GM18511 (cell line): ENCODE data around the gene SETBP1.
A peak's percentile ranks its signal among the peaks of the same experiment; 100 is the strongest.

Experiments used
- ATAC-seq: cut with Tn5 transposase; IDR thresholded peaks from one replicate; pipeline ENCODE4 v1.9.1; 2021; ENCODE audit warnings: mild to moderate bottlenecking, moderate library complexity; ENCODE audit not compliant: unreplicated experiment

Gene SETBP1

DNA sequence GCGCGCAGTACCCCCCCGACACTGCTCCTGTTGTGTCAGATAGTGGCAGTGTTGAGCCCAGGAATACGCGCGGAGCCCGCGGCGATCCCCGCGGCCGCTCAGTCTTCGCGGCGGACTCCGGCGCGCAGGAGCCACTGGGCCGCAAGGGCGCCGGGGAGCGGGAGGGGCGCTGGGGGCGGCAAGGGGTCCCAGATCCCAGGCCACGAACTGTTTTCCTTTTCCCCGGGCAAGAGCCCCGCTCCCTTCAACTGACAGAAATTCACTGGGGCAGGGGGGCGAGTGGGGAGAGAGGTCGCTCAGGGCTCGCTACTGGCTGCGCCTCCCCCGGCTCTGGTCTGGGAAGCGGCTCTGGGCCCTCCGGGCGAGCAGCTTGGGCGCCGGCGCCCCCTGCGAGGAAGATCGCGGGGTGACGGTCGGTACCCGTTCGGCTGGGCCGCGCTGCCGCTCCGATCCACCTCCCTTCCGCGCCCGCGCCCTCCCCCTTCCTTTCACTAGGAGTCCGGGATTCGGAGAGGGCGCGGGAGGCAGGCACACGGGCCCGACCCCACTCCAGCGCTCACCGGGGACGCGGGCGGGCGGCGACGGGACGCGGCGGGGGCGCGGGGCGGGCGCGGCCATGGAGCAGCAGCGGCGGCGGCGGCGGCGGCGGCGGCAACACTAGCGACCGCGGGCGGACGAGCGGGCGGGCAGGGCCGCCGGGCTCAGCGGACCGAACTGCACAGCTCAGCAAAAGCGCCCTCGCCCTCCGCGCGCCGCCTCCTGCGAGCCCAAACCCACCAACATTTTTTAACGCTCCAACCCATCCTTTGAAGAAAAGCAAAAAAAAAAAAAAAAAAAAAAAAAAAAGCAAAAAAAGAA, 1.4 kb upstream of the SETBP1 start:
- ATAC-seq, result peak; percentile 90

DNA sequence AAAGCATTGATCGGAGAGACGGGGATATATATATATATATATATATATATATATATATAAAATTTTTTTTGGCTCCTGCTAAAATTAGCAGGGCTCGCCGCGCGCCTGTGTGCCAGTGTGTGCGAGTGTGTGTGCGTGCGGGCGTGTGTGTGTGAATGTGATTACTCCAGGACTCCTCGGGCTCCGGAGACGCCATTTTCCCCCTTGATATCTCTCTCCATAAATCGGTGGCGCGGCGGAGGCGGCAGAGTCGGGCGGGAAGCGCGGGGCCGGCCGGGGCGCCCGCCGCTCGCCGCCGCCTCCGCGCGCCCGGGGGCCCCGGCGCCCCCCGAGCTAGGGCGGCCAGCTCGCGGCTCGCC, 795 bp upstream of the SETBP1 start:
- ATAC-seq, result peak; percentile 20

DNA sequence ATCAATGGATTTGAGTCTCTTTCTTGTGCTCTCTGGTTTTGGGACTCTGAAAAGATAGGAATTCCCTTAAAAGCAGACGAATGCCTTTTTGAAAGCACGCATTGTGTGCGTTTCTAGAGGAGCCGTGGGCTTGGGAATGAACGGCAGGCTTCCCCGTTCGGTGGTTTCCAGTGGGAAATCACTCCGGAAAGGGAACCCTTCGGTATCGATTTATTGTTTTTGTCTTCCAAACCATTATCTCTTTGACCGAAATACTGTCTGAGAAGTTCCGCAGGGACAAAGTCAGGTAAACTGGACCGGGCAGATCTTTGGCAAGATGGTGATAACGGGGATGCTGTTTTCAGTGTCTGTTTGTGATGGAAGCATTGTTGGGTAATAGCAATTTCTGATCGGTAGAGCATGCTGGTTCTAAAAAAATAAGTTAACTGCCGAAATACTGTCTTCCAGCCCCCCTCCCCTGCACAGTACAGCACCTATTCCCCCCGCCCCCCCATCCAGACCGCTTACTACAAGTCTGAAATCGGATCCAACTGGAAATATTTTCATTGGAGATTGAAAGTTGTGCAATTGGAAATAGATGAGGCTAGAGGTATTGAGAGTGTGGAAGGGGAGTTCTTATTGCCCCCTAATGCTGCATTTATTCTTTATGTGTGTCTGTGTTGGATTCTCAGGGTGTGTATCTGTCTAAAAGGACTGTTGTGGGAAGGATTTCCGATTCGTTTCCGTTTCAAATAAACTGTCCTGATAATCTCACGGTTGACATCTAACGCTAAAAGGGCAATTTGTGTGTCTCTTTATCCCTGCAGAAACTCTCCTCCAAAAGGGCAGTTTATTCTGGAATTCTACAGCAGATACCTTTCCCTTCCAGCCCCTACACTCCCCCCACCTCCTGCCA, 635 bp downstream of the SETBP1 start:
- no peak for ATAC-seq

DNA sequence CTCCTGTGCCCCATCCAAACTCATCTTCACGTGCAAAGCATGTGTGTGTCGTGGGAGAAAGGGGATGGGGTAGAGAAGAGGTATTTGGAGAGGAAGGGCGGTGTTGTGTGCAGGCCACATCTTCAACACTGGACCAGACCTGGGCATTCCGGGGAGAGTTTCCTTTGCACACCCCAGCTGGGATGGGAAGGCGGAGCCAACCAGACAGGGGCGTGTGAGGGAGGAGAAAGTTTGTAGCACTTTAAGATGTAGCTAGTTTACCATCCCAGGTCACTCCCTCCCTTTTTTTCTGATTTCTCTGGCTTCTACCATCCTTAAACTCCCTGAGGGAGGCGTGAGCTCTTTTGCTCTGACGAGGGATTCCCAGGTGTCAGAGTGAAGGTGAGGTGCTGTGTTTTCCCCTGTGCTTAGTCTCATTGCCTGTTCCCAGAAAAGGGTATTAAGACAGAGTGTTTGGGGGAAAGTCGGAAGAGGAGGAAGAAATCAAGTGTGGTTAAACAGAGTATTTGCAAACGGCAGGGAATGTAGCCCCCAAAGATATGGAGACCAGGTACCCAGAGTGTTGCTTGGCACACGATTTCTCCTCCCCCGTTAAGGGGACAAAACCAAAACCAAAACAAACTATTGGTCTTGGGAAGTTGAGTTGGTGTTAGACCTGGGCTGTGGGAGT, 1.6 kb downstream of the SETBP1 start:
- ATAC-seq, result no peak

DNA sequence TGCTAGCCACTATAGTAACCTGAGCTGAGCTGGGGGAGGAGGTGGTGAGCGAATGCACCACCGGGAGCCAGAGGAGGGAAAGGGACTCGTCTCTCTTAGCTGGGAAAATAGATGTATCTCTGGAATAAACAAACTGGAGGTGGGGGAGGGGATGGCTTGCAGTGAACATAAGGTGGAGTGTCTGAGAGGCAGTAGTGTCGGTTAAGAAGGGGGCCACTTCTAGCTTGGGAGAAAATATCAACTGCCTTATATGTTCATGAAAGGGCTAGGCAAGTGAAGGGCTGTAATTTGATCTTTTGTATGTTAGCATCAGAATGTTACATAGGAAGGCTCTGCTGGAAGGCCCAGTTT, 2.2 kb downstream of the SETBP1 start:
- no peak for ATAC-seq

DNA sequence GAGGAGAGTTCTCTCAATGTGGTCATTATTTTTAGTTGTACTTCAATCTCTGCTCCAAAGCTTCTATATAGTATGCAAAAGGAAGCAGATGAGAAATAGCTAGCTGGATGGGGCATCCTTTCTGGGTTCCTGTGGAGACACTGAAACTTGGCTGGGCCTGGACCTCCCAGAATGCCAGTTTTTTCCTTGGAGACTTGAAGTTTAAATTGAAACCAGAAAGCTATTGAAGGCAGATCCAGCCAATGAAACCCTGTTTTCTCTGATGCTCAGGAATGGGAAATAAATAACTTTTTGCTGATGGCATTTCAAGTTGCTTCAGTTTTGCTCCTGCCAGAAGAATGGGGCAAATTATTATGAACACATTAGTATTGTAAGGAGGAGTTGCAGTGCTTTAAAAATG, 2.9 kb downstream of the SETBP1 start:
- no peak for ATAC-seq

DNA sequence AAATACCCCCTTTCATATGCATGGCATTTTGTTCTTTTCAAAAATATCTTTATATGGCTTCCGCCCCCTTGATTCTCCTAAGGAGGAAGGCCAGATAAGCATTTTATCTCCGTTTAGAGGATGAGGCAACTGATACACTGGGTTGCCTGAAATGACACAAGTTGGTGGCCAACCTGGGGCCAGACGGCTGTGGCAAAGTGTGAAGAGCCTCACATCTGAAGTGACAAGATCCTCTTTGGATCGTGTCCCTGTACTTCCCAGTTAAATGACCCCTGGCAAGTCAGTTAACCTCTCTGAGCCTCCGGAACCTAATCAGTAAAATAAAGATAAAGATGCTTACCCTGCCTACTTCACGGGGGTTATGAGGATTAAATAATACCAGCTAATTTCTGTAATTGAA, 4.6 kb downstream of the SETBP1 start:
- ATAC-seq, result no peak

DNA sequence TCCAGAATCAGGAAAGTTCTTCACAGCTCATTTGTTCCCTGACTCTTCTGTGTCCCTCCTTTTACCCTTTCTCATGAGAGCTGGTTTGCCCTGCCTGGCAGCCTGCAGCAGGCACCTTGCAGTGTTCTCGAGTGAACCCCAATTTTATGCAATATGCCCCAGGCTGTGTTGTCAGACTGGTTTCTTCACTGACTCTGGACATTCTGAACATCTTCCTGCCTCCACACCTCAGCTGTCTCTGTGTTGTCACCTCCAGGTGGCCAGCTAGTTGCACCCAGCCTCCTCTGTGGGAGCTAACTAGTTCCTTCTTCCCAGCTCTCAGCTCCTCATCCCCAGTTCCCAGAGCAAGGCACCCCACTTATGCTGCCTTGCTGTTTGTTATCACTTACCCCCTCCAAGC, 5.5 kb downstream of the SETBP1 start:
- ATAC-seq, result no peak

DNA sequence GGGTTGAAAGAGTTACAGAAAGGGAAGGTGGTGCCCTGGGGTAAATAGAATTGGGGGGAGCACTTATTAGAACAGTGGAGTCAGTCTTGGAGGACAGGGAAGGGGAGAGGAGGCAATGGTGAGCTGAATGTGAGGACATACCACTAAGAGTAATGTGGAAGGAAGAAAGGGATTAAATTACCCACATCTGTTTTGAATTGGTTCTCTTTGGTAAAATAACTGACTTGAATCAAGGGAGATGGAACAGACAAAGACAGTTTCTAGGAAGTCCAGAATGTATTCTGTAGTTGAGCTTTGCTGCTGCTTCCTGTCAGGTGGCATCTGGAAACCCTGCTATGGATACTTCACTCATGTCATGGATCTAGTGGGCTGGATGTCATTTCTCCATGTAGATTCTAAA, 6.7 kb downstream of the SETBP1 start:
- no peak for ATAC-seq

DNA sequence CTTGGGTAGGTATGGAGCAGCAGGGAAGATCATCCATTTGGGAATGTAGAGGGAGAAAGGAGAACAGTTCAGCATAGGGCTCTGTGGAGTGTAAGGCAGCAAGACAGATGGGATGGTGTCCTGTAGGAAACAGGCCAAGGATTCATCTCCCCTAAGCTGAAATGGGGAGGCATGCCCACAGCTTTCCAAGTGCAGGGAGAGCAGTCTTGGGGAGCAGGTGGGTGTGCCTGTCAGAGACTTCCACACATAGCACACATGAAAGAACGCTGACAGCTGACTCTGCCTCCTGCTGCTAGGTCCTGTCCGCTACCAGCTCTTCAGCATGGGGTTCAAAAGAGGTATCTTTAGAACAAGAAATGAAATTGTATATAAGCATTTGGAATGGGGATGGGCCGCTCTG, 9.0 kb downstream of the SETBP1 start:
- ATAC-seq, result no peak

DNA sequence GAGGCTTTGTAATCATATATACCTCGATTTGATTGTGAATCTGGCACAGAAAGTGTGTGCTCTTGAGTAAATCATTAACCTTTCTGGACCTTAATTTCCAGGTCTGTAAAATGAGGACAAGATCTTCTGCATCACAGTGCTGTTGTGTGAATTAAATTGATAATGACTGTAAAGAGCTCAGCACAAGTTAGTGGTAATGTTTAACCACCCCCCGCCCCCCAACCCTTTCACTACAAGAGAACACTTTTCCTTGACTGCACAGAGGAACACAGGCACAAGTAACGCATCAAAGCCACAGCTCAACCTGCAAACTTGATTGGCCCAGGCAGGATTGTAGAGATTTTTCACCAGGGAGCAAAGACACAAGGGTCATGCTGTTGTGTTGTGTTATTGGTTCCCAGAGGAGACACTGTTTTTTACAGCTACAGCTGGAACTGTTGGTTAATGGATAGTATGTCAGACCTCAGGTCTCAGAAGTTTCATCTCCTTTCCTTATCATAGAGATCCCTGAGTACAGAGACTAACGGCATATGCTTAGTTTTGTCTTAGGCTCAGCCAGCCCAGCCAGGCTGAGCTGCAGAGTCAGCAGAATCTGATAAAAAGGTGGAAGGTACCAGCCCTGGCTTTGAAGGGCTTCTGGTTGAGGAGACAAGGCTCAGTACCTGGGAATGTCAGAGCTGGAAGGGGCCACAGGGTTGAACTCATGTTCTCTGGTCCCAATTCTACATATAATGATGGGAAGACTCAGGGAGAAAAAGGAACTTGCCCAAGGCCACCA, 10.6 kb downstream of the SETBP1 start:
- no peak for ATAC-seq

DNA sequence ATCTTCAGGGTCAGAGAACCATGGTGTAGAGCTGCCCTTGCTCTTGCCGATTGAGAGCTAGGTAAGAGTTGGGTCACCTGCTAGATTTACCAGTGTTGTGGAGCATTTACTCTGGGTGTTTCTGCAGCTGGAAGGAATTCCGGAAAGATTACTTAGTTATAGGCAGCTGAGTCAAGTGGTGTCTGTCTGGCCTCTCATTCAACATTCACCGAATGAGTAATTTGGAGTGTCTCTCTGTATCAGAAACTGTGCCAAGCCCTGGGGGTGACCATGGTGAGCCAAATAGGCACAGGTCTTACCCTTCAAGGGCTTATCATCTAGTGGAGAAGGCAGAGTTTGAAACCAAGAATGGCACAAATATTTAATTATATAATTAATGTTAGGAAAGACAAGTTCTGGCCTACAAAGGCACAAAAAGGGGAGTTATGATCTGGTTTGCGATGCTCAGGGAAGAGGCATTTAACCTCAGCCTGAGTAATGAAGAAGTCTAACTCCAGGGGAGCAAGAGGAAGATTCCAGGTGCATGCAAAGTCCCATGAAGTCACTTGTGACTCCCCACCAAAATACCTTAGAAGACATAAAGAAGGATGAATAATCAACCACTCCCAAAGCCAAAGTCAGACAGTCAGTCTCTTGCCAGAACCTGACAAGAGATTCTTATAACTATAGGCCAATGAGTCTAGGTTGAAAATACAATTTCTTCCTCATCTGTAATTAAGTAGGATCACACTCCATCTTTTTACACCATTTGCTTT, 12.5 kb downstream of the SETBP1 start:
- no peak for ATAC-seq

DNA sequence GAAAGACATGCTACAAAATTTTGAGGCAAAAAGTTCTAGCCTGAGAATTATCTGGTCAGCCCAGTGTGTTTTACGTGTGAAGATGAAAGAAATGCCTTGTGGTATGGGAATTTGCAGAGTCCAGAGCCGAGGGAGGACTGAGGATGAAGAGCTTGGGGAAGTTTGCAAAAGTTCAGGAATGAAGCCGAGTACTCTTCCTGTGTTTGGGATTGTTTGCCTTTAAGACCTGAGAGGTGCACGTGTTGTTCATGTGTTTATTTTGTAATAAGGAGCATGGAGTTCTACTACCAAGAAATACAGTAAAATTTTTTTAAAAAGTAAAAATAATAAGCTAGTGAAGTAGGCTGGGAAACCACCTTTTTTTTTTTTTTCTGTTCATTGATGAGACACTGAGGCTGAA, 14.8 kb downstream of the SETBP1 start:
- no peak for ATAC-seq

DNA sequence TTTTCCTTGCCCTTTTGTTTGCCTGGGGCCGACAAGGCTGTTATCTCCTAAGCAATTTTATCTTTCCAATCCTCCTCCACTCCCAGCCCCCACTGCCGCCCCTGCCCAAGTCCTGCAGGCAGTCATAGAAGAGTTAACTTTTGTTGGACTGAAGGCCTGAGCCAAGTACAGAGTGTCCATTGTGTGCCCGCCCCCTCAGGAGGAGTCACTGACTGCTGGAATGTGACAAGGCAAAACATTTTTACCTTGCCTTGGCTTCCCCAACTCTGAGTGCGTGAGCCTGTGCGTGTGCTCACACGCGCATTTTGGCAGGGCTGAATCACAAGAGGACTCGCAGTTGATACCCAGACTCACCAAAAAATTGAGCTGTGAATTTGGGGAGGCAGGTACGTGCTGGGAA, 16.2 kb downstream of the SETBP1 start:
- no peak for ATAC-seq

DNA sequence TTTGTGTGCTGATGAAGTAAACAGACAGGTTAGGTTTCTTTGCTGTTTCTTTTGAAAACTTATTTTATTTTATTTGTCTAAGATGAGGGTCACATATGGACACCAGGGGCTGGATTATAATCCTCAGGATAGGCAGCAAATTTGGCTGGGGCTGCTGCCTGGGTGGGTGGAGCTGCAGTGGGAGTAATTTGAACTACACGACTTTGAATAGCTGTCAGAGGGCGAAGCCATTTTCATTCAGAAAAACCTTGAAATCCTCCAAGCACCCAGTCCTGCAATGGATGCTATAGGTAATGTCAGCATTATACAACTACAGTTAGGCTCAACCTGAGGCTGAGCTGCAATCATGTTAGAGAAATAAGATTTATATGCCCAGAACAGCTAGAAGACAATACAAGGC, 16.6 kb downstream of the SETBP1 start:
- no peak for ATAC-seq

DNA sequence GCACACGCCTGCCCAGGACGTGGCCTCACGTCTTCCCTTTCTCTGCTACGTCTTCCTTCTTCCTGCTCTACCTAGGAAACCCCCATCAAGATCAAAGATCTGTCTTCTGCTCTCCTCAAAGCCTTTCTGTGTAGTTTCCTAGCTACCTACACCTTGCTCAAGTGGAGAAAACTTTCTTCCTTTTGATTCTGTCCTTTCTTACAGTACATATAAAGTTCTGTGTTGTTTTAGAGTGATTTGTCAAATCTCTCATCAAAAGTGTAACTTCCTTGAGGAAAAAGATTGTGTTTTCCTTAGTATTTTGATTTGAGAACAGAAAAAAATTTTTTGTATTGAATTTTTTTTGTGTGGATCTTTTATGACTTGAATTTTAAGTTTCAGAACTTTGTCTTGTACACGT, 17.8 kb downstream of the SETBP1 start:
- ATAC-seq, result no peak

DNA sequence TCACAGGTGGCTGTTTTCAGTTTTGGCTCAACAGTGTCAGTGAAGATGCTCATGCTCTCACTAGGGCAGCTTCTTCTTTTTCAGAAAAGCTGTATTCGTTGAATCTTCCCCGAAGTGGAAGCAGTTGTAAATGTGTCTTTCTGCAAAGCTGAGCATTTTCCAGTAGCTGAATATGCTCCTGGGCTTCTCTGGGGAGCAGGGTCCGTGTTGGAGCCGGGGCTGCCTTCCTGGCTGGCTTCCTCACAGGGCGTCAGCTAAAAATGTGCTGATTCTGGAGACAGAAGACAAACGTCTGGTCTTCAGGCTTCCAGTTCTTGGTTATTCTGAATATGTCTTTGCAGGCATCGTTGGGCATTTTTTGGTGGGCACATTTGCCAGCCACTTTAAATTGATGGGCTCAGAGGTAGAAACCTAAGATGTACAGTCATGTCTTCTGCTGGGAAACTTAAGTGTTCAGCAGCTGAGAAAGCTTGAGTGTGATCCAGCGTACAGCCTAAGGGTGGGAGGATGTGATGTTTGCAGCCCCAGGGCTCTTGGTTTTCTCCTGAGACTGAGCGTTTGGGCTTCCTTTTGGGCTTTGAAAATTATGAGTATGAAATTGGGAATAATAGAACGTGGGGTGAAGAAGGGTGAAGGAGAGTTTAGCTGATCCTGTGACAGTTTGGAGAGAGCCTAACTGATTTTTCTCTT, 19.0 kb downstream of the SETBP1 start:
- ATAC-seq, result no peak

DNA sequence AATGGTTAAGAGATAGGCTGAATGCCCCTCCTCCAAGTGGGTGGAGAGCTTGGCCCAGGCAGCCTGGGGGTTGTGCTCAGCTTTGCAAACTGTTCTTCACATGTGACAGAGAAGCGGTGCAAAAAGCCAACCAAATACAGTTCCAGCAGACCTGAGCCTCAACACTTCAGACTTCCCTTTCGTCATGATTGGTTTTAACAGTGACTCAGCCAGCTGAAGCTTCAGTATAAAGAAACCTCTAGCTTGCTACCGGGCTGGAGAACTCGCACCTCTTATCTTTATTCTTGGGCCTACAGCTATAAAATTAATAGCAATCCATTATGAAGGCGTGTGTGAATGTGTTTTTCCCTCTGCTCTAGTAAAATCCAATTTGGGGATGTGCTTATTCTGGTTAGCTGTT, 20.0 kb downstream of the SETBP1 start:
- ATAC-seq, result peak; percentile 81

DNA sequence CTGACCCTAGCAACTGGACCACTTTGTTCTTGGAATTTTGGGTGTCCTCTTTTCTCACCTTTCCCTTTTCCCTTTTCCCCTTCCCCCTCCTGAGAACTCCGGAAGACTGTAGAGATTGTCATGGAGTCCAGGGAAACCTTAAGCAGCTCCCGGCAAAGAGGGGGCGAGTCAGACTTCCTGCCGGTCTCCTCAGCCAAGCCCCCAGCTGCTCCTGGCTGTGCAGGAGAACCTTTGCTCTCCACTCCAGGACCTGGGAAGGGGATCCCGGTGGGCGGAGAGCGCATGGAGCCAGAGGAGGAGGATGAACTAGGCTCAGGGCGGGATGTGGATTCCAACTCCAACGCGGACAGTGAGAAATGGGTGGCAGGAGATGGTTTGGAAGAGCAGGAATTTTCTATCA, 20.5 kb downstream of the SETBP1 start:
- no peak for ATAC-seq

DNA sequence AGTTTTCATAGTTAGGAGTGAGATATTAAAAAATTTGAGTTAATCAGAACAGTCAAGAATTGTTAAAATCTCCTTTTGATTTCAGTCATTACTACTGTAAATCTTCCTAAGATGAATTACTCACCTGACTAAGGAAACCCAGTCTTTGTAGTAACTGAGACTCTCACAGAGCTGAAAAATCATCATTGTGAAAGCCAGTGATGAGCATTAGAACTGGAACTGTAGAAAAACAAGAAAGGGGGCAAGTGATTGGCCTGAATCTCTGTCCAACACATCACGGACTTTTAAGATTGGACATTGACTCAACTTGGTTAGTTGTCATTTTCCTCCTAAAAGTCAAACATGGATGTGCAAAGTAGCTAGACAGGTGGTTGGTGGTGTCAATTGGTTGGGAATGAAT, 21.9 kb downstream of the SETBP1 start:
- no peak for ATAC-seq
